ENCODE data around the gene ZDHHC11B.
"Not testable (repeated sequence)": the region's sequence is repeated elsewhere in the genome, so short reads cannot be mapped to it uniquely, and the experiment has no call there.

- TF ChIP-seq POLR2A, CTCF (IDR thresholded peaks at IDR 0.05): not testable (repeated sequence)
These were observed 93.5 kb downstream of the ZDHHC11B start for GRCh38 chr5:691049-691448.
